ENCODE results near the gene MIX23. TPM values are rescaled to one million over a fixed set of nuclear protein-coding genes. Genes with fewer than 3 reads are reported as not detected.

MIX23 gene
- polyA plus RNA-seq, 1 of the 3 experiments (the other 2 are of a cell fraction) = 11.2 TPM

GRCh38 chr3:122409446-122409845 lies 26.4 kb upstream of the MIX23 start:
- H3K4me1 ChIP-seq (ENCODE audit: control insufficient read depth in 1 of 2, insufficient read depth in 2 of 2, low read depth in 1 of 2, low read length in 1 of 2) = peaks cover 0 to 2% of the 10 kb centered on the region in 2 experiments; a peak in 1 of 4 replicates
- peaks cover 27% of the 10 kb centered on the region for H3K79me2 ChIP-seq (ENCODE audit: insufficient read depth)
- H3K4me3 ChIP-seq (ENCODE audit: low read depth in 2 of 2, low read length in 1 of 2) = no peak overlapping the region
- POLR2A ChIA-PET = no interaction called here
- no peaks in the 10 kb centered on the region for H4K20me1 ChIP-seq (ENCODE audit: insufficient read depth)
- CTCF ChIA-PET = interaction anchor here (0.6 to 1.2 kb wide), 2 partner anchors 25 to 129 kb away, joined by 3 to 4 read pairs; partner anchors contain the start of gene FAM162A
- DNase-seq = no peak
- TF ChIP-seq RAD21 (IDR thresholded peaks at IDR 0.05; ENCODE audit: low read length) = no peak
- TF ChIP-seq SMC3 (IDR thresholded peaks at IDR 0.05; ENCODE audit: low read depth, low read length) = no peak
- no peak for TF ChIP-seq NFIC (IDR thresholded peaks at IDR 0.05; ENCODE audit: borderline replicate concordance)
- no peak for TF ChIP-seq IRF3 (IDR thresholded peaks at IDR 0.05; ENCODE audit: low read depth, low read length)
- no peak for TF ChIP-seq MEF2A (IDR thresholded peaks at IDR 0.05; ENCODE audit: borderline replicate concordance, low read depth)
- TF ChIP-seq ZBTB33 (IDR thresholded peaks at IDR 0.05; ENCODE audit: borderline replicate concordance, low read depth) = no peak
- no peak for TF ChIP-seq USF1 (IDR thresholded peaks at IDR 0.05; ENCODE audit: borderline replicate concordance, low read depth)
- TF ChIP-seq MAX (IDR thresholded peaks at IDR 0.05; ENCODE audit: low read depth) = no peak
- no peak for TF ChIP-seq USF2 (IDR thresholded peaks at IDR 0.05; ENCODE audit: borderline replicate concordance, low read depth, low read length)
- TF ChIP-seq RXRA (IDR thresholded peaks at IDR 0.05; ENCODE audit: borderline replicate concordance, low read depth) = no peak
- TF ChIP-seq MXI1 (IDR thresholded peaks at IDR 0.05; ENCODE audit: low read depth, low read length) = no peak
- TF ChIP-seq YY1 (IDR thresholded peaks at IDR 0.05; ENCODE audit: low read depth) = no peak
- no peak for TF ChIP-seq SIN3A (IDR thresholded peaks at IDR 0.05; ENCODE audit: borderline replicate concordance, low read depth, low read length)
- no peak for TF ChIP-seq RFX5 (IDR thresholded peaks at IDR 0.05; ENCODE audit: low read length)
- TF ChIP-seq JUND (IDR thresholded peaks at IDR 0.05) = no peak
- H3K9me2 ChIP-seq = no peaks in the 10 kb centered on the region
- no peak overlapping the region for H3K9ac ChIP-seq
- no peak overlapping the region for H3K27ac ChIP-seq (ENCODE audit: low read depth in 2 of 2, low read length in 1 of 2)
- WGBS (ENCODE audit: low lambda C conversion rate) = 84% methylated on average over 6 of the region's 6 CpGs
- H3K27me3 ChIP-seq (ENCODE audit: insufficient read depth) = no peaks in the 10 kb centered on the region
- H3K9me3 ChIP-seq = no peaks in the 10 kb centered on the region
- H3K4me2 ChIP-seq = no peak overlapping the region
- H2AFZ ChIP-seq (ENCODE audit: low read depth) = no peak overlapping the region
- peaks cover 37 to 50% of the 10 kb centered on the region in 2 experiments for H3K36me3 ChIP-seq (replicated peaks in 1 of 2; ENCODE audit: control insufficient read depth in 1 of 2, insufficient read depth in 2 of 2, low read length in 1 of 2)
- H3F3A ChIP-seq (replicated peaks; ENCODE audit: insufficient read depth) = peaks cover 2% of the 10 kb centered on the region

Data from SK-N-SH (cell line).